Neuron (in vitro differentiated cells): ENCODE results near the gene CTAGE15.
"Not testable (repeated sequence)": the region's sequence is repeated elsewhere in the genome, so short reads cannot be mapped to it uniquely, and the experiment has no call there.

ENCODE experiments used
- H2AFZ ChIP-seq: one replicate; pipeline ENCODE4 v1.6.1; 2013; ENCODE audit warnings: low read depth, mild to moderate bottlenecking, inconsistent platforms, low read length, moderate library complexity
- H3K27me3 ChIP-seq: one replicate; pipeline ENCODE4 v1.6.1; 2013; ENCODE audit warnings: low read length; ENCODE audit not compliant: insufficient read depth
- H3K36me3 ChIP-seq: one replicate; pipeline ENCODE4 v1.6.1; 2013; ENCODE audit warnings: low read length; ENCODE audit not compliant: insufficient read depth
- H3K4me1 ChIP-seq: one replicate; pipeline ENCODE4 v1.6.1; 2013; ENCODE audit warnings: low read length; ENCODE audit not compliant: insufficient read depth
- H3K4me3 ChIP-seq: 2 replicates; pipeline ENCODE4 v1.5.1; 2013; ENCODE audit warnings: mild to moderate bottlenecking, low read length, moderate library complexity
- H3K9me3 ChIP-seq: one replicate; pipeline ENCODE4 v1.6.1; 2013; ENCODE audit warnings: low read length

The CTAGE15 gene, protein sequence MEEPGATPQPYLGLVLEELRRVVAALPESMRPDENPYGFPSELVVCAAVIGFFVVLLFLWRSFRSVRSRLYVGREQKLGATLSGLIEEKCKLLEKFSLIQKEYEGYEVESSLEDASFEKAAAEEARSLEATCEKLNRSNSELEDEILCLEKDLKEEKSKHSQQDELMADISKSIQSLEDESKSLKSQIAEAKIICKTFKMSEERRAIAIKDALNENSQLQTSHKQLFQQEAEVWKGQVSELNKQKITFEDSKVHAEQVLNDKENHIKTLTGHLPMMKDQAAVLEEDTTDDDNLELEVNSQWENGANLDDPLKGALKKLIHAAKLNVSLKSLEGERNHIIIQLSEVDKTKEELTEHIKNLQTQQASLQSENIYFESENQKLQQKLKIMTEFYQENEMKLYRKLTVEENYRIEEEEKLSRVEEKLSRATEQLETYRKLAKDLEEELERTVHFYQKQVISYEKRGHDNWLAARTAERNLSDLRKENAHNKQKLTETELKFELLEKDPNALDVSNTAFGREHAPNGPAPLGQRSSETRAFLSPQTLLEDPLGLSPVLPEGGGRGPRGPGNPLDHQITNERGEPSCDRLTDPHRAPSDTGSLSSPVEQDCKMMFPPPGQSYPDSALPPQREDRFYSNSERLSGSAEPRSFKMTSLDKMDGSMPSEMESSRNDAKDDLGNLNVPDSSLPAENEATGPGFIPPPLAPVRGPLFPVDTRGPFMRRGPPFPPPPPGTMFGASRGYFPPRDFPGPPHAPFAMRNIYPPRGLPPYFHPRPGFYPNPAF

DNA sequence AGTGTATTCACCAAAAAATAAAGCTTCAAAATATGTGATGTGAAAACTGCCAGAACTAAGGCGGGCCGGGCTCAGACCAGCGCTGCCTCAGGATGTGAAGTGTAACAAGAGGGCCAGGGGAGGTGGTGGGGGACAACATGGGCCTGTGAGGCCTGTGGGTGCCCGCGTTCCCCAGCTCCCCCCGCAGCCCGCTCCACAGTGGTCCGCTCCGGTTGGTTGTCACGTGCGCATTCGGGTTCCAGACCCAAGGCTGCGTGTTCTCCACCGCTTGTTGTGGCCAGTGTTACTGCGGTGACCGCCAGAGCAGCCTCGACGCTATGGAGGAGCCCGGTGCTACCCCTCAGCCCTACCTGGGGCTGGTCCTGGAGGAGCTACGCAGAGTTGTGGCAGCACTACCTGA is at the start of gene CTAGE15:
CTAGE15 (plus strand) TSS at position 301 of the 400 bp plus-strand sequence; CDS start at position 318, 17 bp downstream.
- not testable (repeated sequence) for H3K27me3 ChIP-seq, H3K9me3 ChIP-seq, H2AFZ ChIP-seq, H3K36me3 ChIP-seq, H3K4me3 ChIP-seq, H3K4me1 ChIP-seq

DNA sequence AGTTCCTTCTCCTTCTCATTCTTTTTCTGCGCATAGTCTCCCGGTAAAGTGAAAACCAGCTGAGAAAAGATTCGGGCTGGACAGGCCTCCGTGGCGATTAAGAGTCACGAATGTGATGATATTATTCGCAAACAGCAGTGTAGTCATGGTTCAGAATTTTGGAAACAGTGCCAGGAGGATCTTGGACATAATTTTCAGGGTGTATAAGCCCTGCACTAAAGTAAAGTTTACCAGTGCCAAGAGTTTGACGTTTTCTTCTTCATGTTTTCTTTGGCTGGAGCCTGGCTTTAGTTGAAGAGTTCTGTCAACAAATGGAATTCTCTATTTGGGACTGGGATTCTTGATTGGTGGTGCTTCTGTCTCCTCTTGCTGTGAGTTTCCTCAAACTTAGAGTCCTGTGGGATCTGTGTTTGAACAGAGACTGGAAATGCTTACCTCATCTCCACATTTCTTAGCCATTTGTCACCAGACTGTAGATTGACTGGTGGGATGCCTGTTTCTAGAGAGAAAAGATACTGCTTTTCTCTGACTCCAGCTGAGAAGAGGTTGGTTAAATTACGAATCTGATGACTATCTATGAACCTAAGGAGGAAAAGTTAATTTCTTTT is 49.2 kb upstream of the CTAGE15 start:
- not testable (repeated sequence) for H3K36me3 ChIP-seq, H3K4me3 ChIP-seq, H2AFZ ChIP-seq, H3K4me1 ChIP-seq, H3K27me3 ChIP-seq, H3K9me3 ChIP-seq

DNA sequence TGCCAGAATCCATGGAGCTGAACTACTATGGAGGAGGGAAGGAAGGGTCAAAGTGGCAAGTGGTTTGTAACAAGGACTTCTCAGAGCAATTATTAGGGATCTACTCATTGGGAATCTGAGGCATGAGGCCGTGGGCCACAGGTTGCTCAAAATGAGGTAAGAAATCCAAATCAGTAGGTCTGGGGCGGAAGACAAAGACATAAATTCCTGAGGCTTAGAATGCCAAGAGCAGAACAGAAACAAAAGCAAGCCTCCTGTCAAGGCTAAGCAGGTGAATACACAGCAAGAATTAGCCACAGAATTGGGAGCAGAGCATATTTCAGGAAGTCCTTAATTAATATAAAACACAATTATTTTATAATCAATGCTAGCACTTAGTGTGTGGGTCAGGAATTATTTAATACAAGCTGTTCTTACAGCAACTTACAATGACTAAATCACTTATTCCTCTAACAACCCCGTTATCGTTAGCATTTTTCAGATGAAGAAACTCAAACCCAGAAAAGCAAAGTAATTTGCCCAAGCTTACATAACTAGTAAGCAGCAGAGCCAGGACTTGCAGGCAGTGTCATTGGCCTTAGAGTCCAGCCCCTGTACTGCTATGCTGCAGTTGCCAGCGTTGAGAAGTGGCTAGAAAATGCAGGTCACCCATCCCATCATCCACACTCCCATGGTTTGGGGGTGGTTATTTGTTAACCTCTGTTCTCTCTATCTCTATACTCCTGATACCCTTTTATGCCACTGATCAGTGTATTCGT is 40.3 kb upstream of the CTAGE15 start:
- H3K4me3 ChIP-seq, H3K4me1 ChIP-seq, H3K9me3 ChIP-seq, H3K36me3 ChIP-seq, H3K27me3 ChIP-seq, H2AFZ ChIP-seq: not testable (repeated sequence)

DNA sequence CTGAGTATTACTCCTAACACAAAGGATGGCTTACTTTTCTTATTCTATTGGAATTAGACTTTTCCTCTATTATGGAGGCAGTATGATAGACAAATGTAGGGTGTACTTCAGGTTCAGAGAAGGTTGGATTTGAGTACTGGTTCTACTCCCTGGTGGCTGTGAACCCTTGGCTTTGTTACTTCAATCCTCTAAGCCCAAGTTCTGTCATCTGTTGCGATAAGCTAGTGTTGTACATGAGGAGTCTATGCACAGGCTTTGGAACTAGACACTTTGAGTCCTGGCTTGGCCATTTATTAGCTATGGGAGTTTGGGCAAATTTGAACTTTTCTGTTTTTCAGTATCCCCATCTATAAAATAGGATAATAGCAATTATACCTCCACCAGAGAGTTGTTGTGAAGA is 39.7 kb upstream of the CTAGE15 start:
- not testable (repeated sequence) for H3K4me3 ChIP-seq, H3K27me3 ChIP-seq, H3K36me3 ChIP-seq, H3K9me3 ChIP-seq, H2AFZ ChIP-seq, H3K4me1 ChIP-seq

DNA sequence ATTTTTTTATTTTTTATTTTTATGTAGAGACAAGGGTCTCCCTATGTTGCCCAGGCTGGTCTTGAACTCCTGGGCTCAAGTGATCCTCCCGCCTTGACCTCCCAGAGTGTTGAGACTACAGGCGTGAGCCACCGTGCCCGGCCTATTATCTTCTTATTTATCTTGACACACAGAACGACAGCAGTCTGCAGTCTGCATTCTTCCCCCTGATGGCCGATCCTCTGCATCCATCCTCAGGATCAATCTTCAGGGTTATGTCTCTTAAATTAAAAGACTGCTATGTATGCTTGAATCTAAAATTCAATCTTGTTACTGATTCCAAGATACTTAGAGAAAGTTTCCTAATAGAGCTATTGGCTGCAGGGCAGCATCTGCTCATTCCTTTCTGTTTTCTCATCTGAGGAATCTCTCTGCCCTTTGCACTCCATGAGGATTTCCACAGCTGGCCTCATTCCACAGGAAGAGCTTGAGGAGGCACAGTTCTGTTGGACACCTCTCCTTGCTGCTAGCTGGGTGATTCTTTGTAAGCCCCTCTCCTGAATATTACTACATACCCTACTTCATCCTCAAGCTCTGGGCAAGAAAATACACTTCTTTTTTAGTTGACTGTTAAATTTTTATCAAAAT is 38.3 kb upstream of the CTAGE15 start:
- H3K4me1 ChIP-seq, H3K27me3 ChIP-seq, H3K36me3 ChIP-seq, H2AFZ ChIP-seq, H3K9me3 ChIP-seq, H3K4me3 ChIP-seq: not testable (repeated sequence)

DNA sequence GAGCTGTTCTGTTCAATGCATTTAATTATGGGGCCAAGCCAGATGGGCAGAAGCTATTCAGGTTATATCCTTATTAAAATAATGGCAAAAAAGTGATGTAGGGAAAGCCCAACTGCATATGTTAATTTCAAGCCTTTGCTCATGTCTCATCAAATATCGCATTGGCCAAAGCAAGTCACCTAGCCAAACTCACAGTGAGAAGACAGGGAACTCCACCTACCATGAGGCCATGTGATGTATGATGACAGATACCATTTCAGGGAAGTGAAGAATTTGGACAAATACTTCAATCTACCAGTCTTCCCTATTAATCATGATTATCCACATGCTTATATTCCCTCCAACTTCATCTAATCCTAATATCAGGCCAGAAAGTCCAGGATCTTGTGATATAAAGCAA is 35.2 kb upstream of the CTAGE15 start:
- H2AFZ ChIP-seq, H3K9me3 ChIP-seq, H3K27me3 ChIP-seq, H3K4me1 ChIP-seq, H3K4me3 ChIP-seq, H3K36me3 ChIP-seq: not testable (repeated sequence)

DNA sequence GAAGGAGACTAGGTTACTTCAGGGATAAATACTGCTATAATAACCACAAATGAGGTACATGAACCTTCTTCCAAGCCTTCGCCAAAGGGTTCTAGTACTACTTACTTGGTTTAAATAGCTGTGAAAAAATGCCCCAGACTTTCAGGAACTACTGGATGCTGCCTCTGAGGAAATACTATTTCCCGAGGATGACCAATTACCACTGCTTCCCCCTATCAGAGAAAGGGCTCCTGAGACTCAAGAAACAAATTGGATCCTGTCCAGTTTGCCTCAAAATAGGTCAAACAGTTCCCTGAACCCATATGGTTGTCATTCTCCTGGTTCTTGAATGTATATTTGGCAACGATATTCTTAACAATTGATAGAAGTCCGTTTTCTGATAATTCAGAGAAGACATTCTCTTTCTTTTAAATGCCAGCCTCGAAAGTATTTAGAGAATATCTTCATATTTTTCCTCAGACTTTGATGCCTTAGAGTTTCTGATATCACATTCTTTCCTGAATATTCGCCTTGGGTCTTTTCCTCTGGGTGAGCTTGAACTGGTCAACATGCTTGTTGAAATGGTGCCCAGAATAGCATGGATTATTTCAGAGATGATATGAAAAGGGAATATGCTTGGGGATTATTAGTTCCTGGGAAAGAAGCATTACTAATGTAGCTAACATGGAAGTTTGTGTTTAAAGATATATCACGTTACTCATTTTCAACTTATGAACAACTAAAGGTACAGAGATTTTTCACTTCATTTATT is 28.1 kb upstream of the CTAGE15 start:
- H3K9me3 ChIP-seq, H3K27me3 ChIP-seq, H2AFZ ChIP-seq, H3K4me1 ChIP-seq, H3K4me3 ChIP-seq, H3K36me3 ChIP-seq: not testable (repeated sequence)

DNA sequence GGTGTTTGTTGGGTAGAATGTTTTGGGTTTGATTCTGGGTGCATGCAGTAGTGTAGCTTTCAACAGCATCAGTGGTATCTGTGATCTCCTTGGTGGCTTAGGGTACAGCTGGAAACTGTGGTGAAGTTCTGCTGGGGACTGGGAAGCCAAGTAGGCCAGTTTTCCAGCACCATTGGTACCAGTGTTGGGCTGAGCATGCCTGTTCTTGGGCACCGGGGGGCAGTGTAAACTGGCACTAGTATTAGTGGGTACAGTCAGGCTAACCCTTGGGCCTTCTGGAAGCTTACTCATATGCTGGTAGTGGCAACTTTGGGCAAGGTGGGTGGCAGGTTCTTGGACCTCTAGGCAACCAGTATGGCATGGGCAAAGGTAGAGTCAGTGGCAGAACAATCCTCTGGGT is 15.6 kb upstream of the CTAGE15 start:
- not testable (repeated sequence) for H3K36me3 ChIP-seq, H3K9me3 ChIP-seq, H3K4me3 ChIP-seq, H3K27me3 ChIP-seq, H3K4me1 ChIP-seq, H2AFZ ChIP-seq

DNA sequence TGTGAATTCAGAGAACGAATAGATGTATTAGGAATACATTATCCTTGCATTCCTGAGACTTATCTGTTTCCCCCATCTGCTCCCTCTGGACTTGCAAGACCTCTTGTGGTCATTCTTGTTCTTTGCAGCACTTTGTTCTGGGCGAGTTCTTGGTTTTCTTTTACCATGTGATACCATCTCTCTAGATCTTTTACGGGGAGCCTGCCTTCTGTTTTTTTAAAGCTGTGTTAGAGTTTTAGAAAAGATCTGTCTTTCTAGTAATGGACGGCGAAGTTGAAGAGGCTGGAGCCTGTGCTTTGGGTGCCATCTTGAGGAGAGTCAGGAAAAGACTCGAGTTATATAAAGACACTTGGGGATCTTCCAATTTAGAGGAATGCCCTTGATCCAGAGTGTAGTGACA is 8.3 kb upstream of the CTAGE15 start:
- H3K4me3 ChIP-seq, H3K27me3 ChIP-seq, H3K9me3 ChIP-seq, H2AFZ ChIP-seq, H3K4me1 ChIP-seq, H3K36me3 ChIP-seq: not testable (repeated sequence)

DNA sequence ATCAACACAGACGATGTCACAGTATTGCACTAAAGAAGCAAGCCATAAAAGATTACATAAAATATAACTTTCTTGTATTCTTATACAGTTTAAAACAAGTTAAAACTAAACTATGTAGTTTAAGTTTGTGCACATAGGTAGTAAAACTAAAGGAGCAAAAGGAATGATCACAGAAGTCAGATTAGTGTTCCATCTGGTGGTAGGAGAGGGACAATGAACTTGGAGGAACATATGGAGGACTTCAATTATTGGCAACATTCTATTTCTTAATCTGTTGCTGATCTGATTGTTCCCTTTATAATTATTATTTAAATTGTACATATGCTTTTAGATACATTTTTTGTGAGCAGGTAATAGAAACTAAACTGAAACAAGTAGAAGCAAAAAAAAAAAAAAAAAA is 5.6 kb upstream of the CTAGE15 start:
- not testable (repeated sequence) for H2AFZ ChIP-seq, H3K9me3 ChIP-seq, H3K4me1 ChIP-seq, H3K36me3 ChIP-seq, H3K27me3 ChIP-seq, H3K4me3 ChIP-seq

DNA sequence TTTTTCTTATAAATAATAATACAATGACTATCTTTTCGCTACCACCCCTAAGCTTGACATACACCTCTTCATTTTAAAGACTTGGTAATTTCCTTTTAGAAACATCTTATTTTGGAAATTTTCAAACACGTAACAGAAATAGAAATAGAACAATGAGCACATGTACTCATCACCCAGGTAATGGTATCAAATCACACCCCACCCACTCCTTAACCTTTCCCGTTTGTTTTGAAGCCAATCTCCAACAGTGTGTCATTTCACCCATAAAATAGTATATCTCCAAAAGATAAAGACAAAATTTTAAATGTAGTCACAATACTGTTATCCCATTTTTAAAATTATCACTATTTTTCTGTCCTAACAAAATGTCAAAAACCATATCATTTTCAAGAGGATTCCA is 16.6 kb downstream of the CTAGE15 start:
- not testable (repeated sequence) for H3K9me3 ChIP-seq, H3K27me3 ChIP-seq, H3K36me3 ChIP-seq, H3K4me1 ChIP-seq, H3K4me3 ChIP-seq, H2AFZ ChIP-seq

DNA sequence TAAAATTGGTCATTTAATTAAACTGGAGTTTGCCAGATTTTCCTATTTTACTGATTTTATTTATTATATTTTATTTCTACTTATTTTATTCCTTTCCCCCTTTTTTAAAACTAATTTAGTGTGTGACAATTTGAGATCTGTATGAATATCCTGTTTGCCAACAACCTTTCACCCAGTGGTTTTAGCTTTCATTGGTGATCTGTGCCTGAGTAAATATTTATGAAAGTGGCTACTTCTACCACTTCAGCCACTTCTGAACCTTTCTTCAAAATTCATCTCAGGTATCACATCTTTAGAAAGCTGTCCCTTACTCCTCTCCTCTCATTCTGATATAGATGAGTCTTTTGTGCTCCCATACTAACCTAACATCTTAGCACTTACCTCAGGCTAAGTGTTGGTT is 18.3 kb downstream of the CTAGE15 start:
- H3K9me3 ChIP-seq, H2AFZ ChIP-seq, H3K4me1 ChIP-seq, H3K36me3 ChIP-seq, H3K27me3 ChIP-seq, H3K4me3 ChIP-seq: not testable (repeated sequence)
